Measurements from ENCODE around the gene CACNA2D3.

CACNA2D3 gene

DNA sequence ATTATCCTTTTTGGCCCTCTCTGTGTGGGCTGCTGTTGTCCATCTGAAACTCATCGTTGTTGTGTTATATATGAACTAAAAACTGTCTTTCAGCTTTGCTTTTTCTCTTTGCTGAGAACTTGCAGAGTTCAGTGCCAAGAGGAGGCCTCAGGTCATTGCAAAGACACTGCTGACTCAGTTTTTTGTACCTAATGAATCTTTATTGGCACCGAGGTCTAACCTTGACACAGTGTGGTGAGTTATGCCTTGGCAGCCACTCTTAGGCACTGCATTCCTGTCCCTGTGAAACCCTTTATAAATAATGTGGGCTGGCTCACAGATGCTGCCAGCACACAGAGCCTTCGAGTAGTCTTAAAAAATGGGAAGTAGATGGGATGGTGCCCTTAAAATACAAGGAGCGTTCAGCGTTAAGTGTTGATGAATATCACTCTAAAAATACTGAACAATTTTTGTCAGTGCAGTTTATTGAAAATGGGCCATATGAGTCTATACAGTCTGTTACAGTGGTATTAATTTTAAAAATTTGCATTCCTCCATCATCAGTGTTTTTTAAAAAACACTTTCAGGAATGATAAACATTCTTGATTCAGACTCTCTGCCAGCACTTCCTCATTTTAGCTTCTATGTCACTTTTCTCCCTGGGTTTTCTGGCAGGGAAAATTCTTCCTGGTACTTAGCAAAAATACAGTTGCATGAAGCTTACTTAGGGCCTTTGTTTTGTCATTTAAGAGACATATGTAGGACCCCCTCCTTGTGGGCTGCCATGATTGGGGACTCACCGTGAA lies 234.1 kb downstream of the CACNA2D3 start:
- TF ChIP-seq, protein P1, sequence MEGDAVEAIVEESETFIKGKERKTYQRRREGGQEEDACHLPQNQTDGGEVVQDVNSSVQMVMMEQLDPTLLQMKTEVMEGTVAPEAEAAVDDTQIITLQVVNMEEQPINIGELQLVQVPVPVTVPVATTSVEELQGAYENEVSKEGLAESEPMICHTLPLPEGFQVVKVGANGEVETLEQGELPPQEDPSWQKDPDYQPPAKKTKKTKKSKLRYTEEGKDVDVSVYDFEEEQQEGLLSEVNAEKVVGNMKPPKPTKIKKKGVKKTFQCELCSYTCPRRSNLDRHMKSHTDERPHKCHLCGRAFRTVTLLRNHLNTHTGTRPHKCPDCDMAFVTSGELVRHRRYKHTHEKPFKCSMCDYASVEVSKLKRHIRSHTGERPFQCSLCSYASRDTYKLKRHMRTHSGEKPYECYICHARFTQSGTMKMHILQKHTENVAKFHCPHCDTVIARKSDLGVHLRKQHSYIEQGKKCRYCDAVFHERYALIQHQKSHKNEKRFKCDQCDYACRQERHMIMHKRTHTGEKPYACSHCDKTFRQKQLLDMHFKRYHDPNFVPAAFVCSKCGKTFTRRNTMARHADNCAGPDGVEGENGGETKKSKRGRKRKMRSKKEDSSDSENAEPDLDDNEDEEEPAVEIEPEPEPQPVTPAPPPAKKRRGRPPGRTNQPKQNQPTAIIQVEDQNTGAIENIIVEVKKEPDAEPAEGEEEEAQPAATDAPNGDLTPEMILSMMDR (IDR thresholded peaks at IDR 0.05; ENCODE audit: insufficient read depth, low read depth, low read length, missing control alignments), result no peak
- H3K4me3 ChIP-seq (ENCODE audit: low read depth, low read length), result no peak overlapping the region
- no peak for DNase-seq (ENCODE audit: low read depth)

DNA sequence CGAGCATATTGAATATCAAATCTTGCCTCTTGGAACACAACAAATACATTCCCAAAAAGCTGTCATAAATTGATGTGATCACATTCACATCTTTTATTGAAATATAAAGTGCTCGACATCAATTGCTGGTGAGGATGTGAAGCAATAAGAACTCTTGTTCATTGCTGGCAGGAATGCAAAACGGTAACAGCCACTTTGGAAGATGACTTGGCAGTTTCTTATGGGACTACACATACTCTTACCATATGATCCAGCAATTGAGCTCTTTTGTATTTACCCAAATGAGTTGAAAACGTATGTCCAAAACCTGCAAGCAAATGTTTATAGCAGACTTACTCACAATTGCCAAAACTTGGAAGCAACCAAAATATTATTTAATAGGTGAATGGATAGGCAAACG lies 234.9 kb downstream of the CACNA2D3 start:
- TF ChIP-seq, protein P1 (IDR thresholded peaks at IDR 0.05; ENCODE audit: insufficient read depth, low read depth, low read length, missing control alignments), result no peak
- DNase-seq (ENCODE audit: low read depth), result no peak
- H3K4me3 ChIP-seq (ENCODE audit: low read depth, low read length), result no peak overlapping the region

GRCh38 chr3:54358316-54358715 lies 236.0 kb downstream of the CACNA2D3 start:
- no peak for DNase-seq (ENCODE audit: low read depth)
- no peak overlapping the region for H3K4me3 ChIP-seq (ENCODE audit: low read depth, low read length)
- TF ChIP-seq, protein P1 (IDR thresholded peaks at IDR 0.05; ENCODE audit: insufficient read depth, low read depth, low read length, missing control alignments), result no peak

DNA sequence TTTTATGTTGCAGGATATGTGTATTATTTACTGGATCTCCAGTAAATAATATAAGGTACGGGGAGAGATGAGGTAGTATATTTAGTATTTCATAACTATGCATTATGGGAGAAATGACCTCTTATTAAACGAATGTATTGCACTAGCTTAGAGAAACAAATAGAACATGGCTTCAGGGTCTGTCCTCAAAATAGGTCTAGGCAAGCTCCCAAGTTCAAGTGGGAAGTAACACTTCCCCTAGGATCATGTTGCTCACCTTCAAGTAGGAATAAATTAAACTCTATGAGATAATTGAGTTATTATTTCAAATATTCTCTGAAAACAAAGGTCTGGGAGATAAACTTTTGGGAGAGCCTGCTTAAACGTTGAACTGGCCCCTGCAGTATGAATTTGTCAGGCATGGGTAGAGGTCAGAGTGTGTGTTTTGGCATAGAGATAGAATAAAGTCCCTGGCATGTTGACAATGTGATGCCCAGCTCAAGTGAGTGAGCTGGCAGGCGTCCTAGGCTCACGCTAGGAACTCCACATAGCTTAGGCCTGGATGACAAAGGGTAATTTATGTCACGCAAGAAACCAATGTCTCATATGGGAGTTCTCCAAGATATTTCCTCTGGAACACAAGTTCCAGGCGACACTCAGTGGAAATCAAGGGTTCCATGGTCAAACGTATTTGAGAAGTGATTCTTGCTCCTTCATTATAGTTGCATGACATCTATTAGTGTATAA lies 236.8 kb downstream of the CACNA2D3 start:
- TF ChIP-seq, protein P1 (IDR thresholded peaks at IDR 0.05; ENCODE audit: insufficient read depth, low read depth, low read length, missing control alignments), result no peak
- no peak for DNase-seq (ENCODE audit: low read depth)
- no peak overlapping the region for H3K4me3 ChIP-seq (ENCODE audit: low read depth, low read length)

GRCh38 chr3:54360320-54360719 lies 238.0 kb downstream of the CACNA2D3 start:
- no peak for DNase-seq (ENCODE audit: low read depth)

DNA sequence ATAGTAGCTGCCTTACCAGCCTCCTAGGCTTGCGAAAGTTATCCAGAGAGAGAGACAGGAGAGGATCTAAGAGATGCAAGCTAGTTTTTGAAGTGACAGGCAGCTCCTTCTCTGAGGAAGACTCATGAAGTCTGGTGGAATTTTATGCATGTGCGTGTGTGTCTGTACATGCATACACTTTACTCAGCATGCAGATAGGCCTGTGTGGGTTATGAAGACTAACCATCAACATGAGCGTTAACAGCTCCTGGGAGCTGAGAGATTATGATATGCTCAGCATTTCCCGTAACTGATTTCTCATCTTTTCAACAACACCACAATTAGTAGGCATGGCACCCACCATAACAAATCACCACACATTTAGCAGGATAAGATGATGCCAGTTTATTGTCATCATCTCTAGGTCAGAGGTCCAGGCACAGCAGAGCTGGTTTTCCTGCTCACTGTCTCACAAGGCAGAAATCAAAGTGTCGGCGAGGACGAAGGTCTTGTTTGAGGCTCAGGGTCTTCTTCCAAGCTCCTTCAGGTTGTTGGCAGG lies 239.5 kb downstream of the CACNA2D3 start:
- H3K4me3 ChIP-seq (ENCODE audit: low read depth, low read length), result no peak overlapping the region
- DNase-seq (ENCODE audit: low read depth), result no peak
- TF ChIP-seq, protein P1 (IDR thresholded peaks at IDR 0.05; ENCODE audit: insufficient read depth, low read depth, low read length, missing control alignments), result no peak

More at GRCh38 chr3:54360320-54360719, 238.0 kb downstream of the CACNA2D3 start:
- TF ChIP-seq, protein P1 (IDR thresholded peaks at IDR 0.05; ENCODE audit: insufficient read depth, low read depth, low read length, missing control alignments), result no peak
- H3K4me3 ChIP-seq (ENCODE audit: low read depth, low read length), result no peak overlapping the region
